Neural cell (in vitro differentiated cells): ENCODE data around the gene TPR. TPM values are rescaled to one million over a fixed set of nuclear protein-coding genes. Genes with fewer than 3 reads are reported as not detected.

ENCODE experiments used
- H2AFZ ChIP-seq: fragments of 200-600, 300-800 bp; sonication (generic), shearing (Covaris generic); 2 replicates; pipeline ENCODE4 v1.6.0; 2014; ENCODE audit warnings: low read depth, mild to moderate bottlenecking, antibody characterized with exemption, low read length, moderate library complexity
- H3F3A ChIP-seq: fragments of 200-600 bp; shearing (Covaris generic); 2 replicates; pipeline ENCODE4 v1.6.1; 2016; ENCODE audit warnings: mild to moderate bottlenecking, moderate library complexity, mixed read lengths, antibody characterized with exemption, low read length; ENCODE audit not compliant: insufficient read depth, poor library complexity, severe bottlenecking
- H3K27ac ChIP-seq: fragments of 200-600, 300-800 bp; sonication (generic), shearing (Covaris generic); 2 replicates; pipeline ENCODE4 v1.5.1; 2014; ENCODE audit warnings: mild to moderate bottlenecking, low read length, moderate library complexity
- H3K27me3 ChIP-seq: fragments of 300-800, 200-600 bp; sonication (generic), shearing (Covaris generic); 2 replicates; pipeline ENCODE4 v1.6.0; 2014; ENCODE audit warnings: mild to moderate bottlenecking, low read depth, low read length, moderate library complexity; ENCODE audit not compliant: insufficient read depth
- H3K36me3 ChIP-seq: fragments of 300-800, 200-600 bp; sonication (generic), shearing (Covaris generic); 2 replicates; pipeline ENCODE4 v1.5.1; 2014; ENCODE audit warnings: mild to moderate bottlenecking, antibody characterized with exemption, low read length, moderate library complexity; ENCODE audit not compliant: insufficient read depth
- H3K4me2 ChIP-seq: fragments of 300-800, 200-600 bp; sonication (generic), shearing (Covaris generic); 2 replicates; pipeline ENCODE4 v1.6.0; 2014; ENCODE audit warnings: mild to moderate bottlenecking, low read length
- H3K4me3 ChIP-seq: fragments of 300-800, 200-600 bp; sonication (generic), shearing (Covaris generic); 2 replicates; pipeline ENCODE4 v1.5.1; 2014; ENCODE audit warnings: mild to moderate bottlenecking, low read length, moderate library complexity
- H3K79me2 ChIP-seq: fragments of 200-600 bp; shearing (Covaris generic); replicated peaks from 2 replicates; pipeline ENCODE4 v1.6.0; 2014; ENCODE audit warnings: mild to moderate bottlenecking, low read length, moderate library complexity; ENCODE audit not compliant: insufficient read depth
- H3K9ac ChIP-seq: fragments of 300-800, 200-600 bp; sonication (generic), shearing (Covaris generic); 2 replicates; pipeline ENCODE4 v1.6.1; 2016; ENCODE audit warnings: mild to moderate bottlenecking, low read length, mixed read lengths
- H3K9me2 ChIP-seq: fragments of 200-600 bp; shearing (Covaris generic); 2 replicates; pipeline ENCODE4 v1.6.1; 2016; ENCODE audit warnings: mild to moderate bottlenecking, low read length, mixed read lengths; ENCODE audit not compliant: insufficient read depth
- H3K9me3 ChIP-seq: fragments of 200-600, 300-800 bp; sonication (generic), shearing (Covaris generic); 2 replicates; pipeline ENCODE4 v1.6.1; 2016; ENCODE audit warnings: mild to moderate bottlenecking, mixed run types, low read length, moderate library complexity, mixed read lengths
- H4K20me1 ChIP-seq: fragments of 200-600 bp; shearing (Covaris generic); 2 replicates; pipeline ENCODE4 v1.6.1; 2016; ENCODE audit warnings: mild to moderate bottlenecking, mixed run types; ENCODE audit not compliant: insufficient read depth
- CTCF ChIP-seq: fragments of 450-650 bp; IDR thresholded peaks from 2 replicates; pipeline ENCODE4 v1.5.1; 2014; ENCODE audit warnings: antibody characterized with exemption, mild to moderate bottlenecking, moderate library complexity; ENCODE audit not compliant: poor library complexity, severe bottlenecking
- EP300 ChIP-seq: fragments of 450-650 bp; conservative IDR thresholded peaks from 2 replicates; pipeline ENCODE4 v1.6.1; 2014; ENCODE audit warnings: antibody characterized with exemption, mild to moderate bottlenecking, moderate library complexity; ENCODE audit not compliant: poor library complexity, severe bottlenecking
- EZH2 ChIP-seq: fragments of 200-600, 300-800 bp; shearing (Covaris generic), sonication (generic); IDR thresholded peaks from 2 replicates; pipeline ENCODE4 v1.6.1; 2014; ENCODE audit warnings: antibody characterized with exemption, low read length, borderline replicate concordance, mild to moderate bottlenecking; ENCODE audit not compliant: insufficient read depth, poor library complexity, severe bottlenecking
- MXI1 ChIP-seq: fragments of 450-650 bp; conservative IDR thresholded peaks from 2 replicates; pipeline ENCODE4 v1.6.1; 2014; ENCODE audit warnings: antibody characterized with exemption, mild to moderate bottlenecking; ENCODE audit not compliant: poor library complexity, severe bottlenecking
- POLR2AphosphoS5 ChIP-seq: IDR thresholded peaks from 2 replicates; pipeline ENCODE4 v1.6.1; 2012
- RAD21 ChIP-seq: fragments of 450-650 bp; conservative IDR thresholded peaks from 2 replicates; pipeline ENCODE4 v1.6.1; 2014; ENCODE audit warnings: antibody characterized with exemption, mild to moderate bottlenecking, moderate library complexity
- SMC3 ChIP-seq: fragments of 450-650 bp; conservative IDR thresholded peaks from 2 replicates; pipeline ENCODE4 v1.6.1; 2014; ENCODE audit warnings: antibody characterized with exemption, mild to moderate bottlenecking, moderate library complexity; ENCODE audit not compliant: poor library complexity
- TAF1 ChIP-seq: IDR thresholded peaks from 2 replicates; pipeline ENCODE4 v1.6.1; 2012; ENCODE audit warnings: low read depth
- polyA plus RNA-seq: library from polyadenylated mRNA; depleted of rRNA; stranded (reverse); fragments of >200 nt; gene quantifications from 2 replicates; pipeline ENCODE4 v1.2.3, GENCODE V29; 2014
- TF ChIP-seq, protein P1 (sequence below): IDR thresholded peaks from 2 replicates; pipeline ENCODE4 v1.6.1; 2012; ENCODE audit warnings: borderline replicate concordance

The TPR gene
- polyA plus RNA-seq, 1 donor from 2014 or later, result 91.2 TPM

- no peak overlapping the region for H3K4me2 ChIP-seq
- H3K27ac ChIP-seq, result no peak overlapping the region
- TF ChIP-seq EZH2 (no peak), CTCF (no peak), POLR2AphosphoS5 (no peak), TAF1 (no peak), SMC3 (no peak), RAD21 (no peak), EP300 (no peak), MXI1 (no peak)
- TF ChIP-seq, protein P1, sequence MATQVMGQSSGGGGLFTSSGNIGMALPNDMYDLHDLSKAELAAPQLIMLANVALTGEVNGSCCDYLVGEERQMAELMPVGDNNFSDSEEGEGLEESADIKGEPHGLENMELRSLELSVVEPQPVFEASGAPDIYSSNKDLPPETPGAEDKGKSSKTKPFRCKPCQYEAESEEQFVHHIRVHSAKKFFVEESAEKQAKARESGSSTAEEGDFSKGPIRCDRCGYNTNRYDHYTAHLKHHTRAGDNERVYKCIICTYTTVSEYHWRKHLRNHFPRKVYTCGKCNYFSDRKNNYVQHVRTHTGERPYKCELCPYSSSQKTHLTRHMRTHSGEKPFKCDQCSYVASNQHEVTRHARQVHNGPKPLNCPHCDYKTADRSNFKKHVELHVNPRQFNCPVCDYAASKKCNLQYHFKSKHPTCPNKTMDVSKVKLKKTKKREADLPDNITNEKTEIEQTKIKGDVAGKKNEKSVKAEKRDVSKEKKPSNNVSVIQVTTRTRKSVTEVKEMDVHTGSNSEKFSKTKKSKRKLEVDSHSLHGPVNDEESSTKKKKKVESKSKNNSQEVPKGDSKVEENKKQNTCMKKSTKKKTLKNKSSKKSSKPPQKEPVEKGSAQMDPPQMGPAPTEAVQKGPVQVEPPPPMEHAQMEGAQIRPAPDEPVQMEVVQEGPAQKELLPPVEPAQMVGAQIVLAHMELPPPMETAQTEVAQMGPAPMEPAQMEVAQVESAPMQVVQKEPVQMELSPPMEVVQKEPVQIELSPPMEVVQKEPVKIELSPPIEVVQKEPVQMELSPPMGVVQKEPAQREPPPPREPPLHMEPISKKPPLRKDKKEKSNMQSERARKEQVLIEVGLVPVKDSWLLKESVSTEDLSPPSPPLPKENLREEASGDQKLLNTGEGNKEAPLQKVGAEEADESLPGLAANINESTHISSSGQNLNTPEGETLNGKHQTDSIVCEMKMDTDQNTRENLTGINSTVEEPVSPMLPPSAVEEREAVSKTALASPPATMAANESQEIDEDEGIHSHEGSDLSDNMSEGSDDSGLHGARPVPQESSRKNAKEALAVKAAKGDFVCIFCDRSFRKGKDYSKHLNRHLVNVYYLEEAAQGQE, result no peak
- H3K9ac ChIP-seq, result no peak overlapping the region
- no peaks in the 10 kb centered on the region for H3K79me2 ChIP-seq
- no peaks in the 10 kb centered on the region for H3K27me3 ChIP-seq
- no peaks in the 10 kb centered on the region for H3K9me2 ChIP-seq
- no peak overlapping the region for H3K4me3 ChIP-seq
- no peaks in the 10 kb centered on the region for H3F3A ChIP-seq
- H3K9me3 ChIP-seq, result no peaks in the 10 kb centered on the region
- H3K36me3 ChIP-seq, result peaks cover under 1% of the 10 kb centered on the region
- H4K20me1 ChIP-seq, result no peaks in the 10 kb centered on the region
- H2AFZ ChIP-seq, result no peak overlapping the region
Observed at GRCh38 chr1:186307445-186307844, 67.6 kb downstream of the TPR start.

GRCh38 chr1:186306533-186306932 lies 68.5 kb downstream of the TPR start:
- Histone ChIP-seq H3K4me3 (no peak overlapping the region), H3F3A (no peaks in the 10 kb centered on the region)

More at GRCh38 chr1:186306533-186306932, 68.5 kb downstream of the TPR start:
- TF ChIP-seq EP300, result no peak
- TF ChIP-seq CTCF, result no peak
- no peak for TF ChIP-seq TAF1
- no peak for TF ChIP-seq MXI1
- TF ChIP-seq EZH2, result no peak
- no peaks in the 10 kb centered on the region for H3K27me3 ChIP-seq
- no peaks in the 10 kb centered on the region for H3K36me3 ChIP-seq
- no peak overlapping the region for H2AFZ ChIP-seq
- H3K9ac ChIP-seq, result no peak overlapping the region
- no peaks in the 10 kb centered on the region for H3K9me3 ChIP-seq
- H3K9me2 ChIP-seq, result no peaks in the 10 kb centered on the region
- H3K27ac ChIP-seq, result no peak overlapping the region
- no peaks in the 10 kb centered on the region for H3K79me2 ChIP-seq
- H3K4me2 ChIP-seq, result no peak overlapping the region
- no peaks in the 10 kb centered on the region for H4K20me1 ChIP-seq
